GM23338 (cell line): ENCODE measurements around the gene PRPF38A. TPM values are rescaled to one million over a fixed set of nuclear protein-coding genes. Genes with fewer than 3 reads are reported as not detected.

Source experiments
- ATAC-seq: fragments of 200-7000 bp; cut with Tn5 transposase; 3 replicates; pipeline ENCODE4 v1.9.1; 2020
- DNase-seq: peaks from one replicate; pipeline ENCODE4 v3.0.0-alpha.2; 2015; ENCODE audit warnings: low spot score
- H2AFZ ChIP-seq: fragments of 200-600 bp; sonication (generic); 2 replicates; pipeline ENCODE4 v1.8.0; 2016; ENCODE audit warnings: antibody characterized with exemption, mild to moderate bottlenecking, moderate library complexity
- H3F3A ChIP-seq: fragments of 200-600 bp; sonication (generic); replicated peaks from 2 replicates; pipeline ENCODE4 v1.8.0; 2017; ENCODE audit warnings: antibody characterized with exemption, mixed run types, low read depth
- H3K27ac ChIP-seq: fragments of 200-600 bp; sonication (generic); 2 replicates; pipeline ENCODE4 v1.6.1; 2016; ENCODE audit warnings: low read depth
- H3K27me3 ChIP-seq: fragments of 200-600 bp; sonication (generic); 2 replicates; pipeline ENCODE4 v1.8.0; 2016; ENCODE audit warnings: mild to moderate bottlenecking, mixed run types, moderate library complexity; ENCODE audit not compliant: insufficient read depth
- H3K36me3 ChIP-seq: fragments of 200-600 bp; sonication (generic); 2 replicates; pipeline ENCODE4 v1.8.0; 2016; ENCODE audit warnings: mild to moderate bottlenecking; ENCODE audit not compliant: insufficient read depth
- H3K4me1 ChIP-seq: fragments of 200-600 bp; sonication (generic); 2 replicates; pipeline ENCODE4 v1.8.0; 2016; ENCODE audit warnings: mild to moderate bottlenecking, moderate library complexity; ENCODE audit not compliant: insufficient read depth
- H3K4me2 ChIP-seq: fragments of 200-600 bp; sonication (generic); 2 replicates; pipeline ENCODE4 v1.7.1; 2017; ENCODE audit warnings: mixed run types
- H3K4me3 ChIP-seq: fragments of 200-600 bp; sonication (generic); 2 replicates; pipeline ENCODE4 v1.6.1; 2016; ENCODE audit warnings: mixed run types
- H3K79me2 ChIP-seq: fragments of 200-600 bp; sonication (generic); replicated peaks from 2 replicates; pipeline ENCODE4 v1.8.0; 2017; ENCODE audit warnings: mild to moderate bottlenecking; ENCODE audit not compliant: insufficient read depth
- H3K9me2 ChIP-seq: fragments of 200-600 bp; sonication (generic); 2 replicates; pipeline ENCODE4 v1.8.0; 2017; ENCODE audit not compliant: insufficient read depth
- H4K20me1 ChIP-seq: fragments of 200-600 bp; sonication (generic); replicated peaks from 2 replicates; pipeline ENCODE4 v1.8.0; 2017; ENCODE audit warnings: mild to moderate bottlenecking; ENCODE audit not compliant: insufficient read depth
- H3K27ac Mint-ChIP-seq: 2 replicates; pipeline ENCODE4 v1.8.0; 2020; ENCODE audit warnings: inconsistent platforms, mild to moderate bottlenecking, moderate library complexity, mixed read lengths
- H3K27me3 Mint-ChIP-seq: 3 replicates; pipeline ENCODE4 v1.8.0; 2022; ENCODE audit warnings: low read depth, mild to moderate bottlenecking, moderate library complexity, mixed read lengths, inconsistent platforms; ENCODE audit not compliant: insufficient read depth, poor library complexity
- H3K36me3 Mint-ChIP-seq: 3 replicates; pipeline ENCODE4 v1.8.0; 2021; ENCODE audit warnings: low read depth, mild to moderate bottlenecking, inconsistent platforms, moderate library complexity, mixed read lengths
- H3K4me1 Mint-ChIP-seq: 3 replicates; pipeline ENCODE4 v1.8.0; 2020; ENCODE audit warnings: mild to moderate bottlenecking, inconsistent platforms, mixed read lengths
- H3K4me3 Mint-ChIP-seq: 3 replicates; pipeline ENCODE4 v1.8.0; 2021; ENCODE audit warnings: moderate library complexity, mild to moderate bottlenecking, inconsistent platforms, mixed read lengths
- H3K9me3 Mint-ChIP-seq: 3 replicates; pipeline ENCODE4 v1.8.0; 2020; ENCODE audit warnings: moderate library complexity, mild to moderate bottlenecking, inconsistent platforms, mixed read lengths
- CREB1 ChIP-seq: fragments of 250-450 bp; sonication (Bioruptor Pico); IDR thresholded peaks from 2 replicates; pipeline ENCODE4 v1.5.0; 2020; ENCODE audit warnings: low read depth, mild to moderate bottlenecking, moderate library complexity
- CTCF ChIP-seq, 2 experiments: fragments of 200-600 bp in 1 of 2; sonication (generic) in 1 of 2; conservative IDR thresholded peaks; 2 replicates each; pipeline versions ENCODE4 v1.5.1 to v1.6.1; 2016 to 2017; ENCODE audit warnings: antibody characterized with exemption in 2 of 2, low read depth in 2 of 2, mild to moderate bottlenecking in 2 of 2, moderate library complexity in 1 of 2
- ETS1 ChIP-seq: IDR thresholded peaks from 2 replicates; pipeline ENCODE4 v1.6.1; 2016; ENCODE audit warnings: antibody characterized with exemption
- NANOG ChIP-seq: IDR thresholded peaks from 2 replicates; pipeline ENCODE4 v1.6.1; 2016; ENCODE audit warnings: antibody characterized with exemption, borderline replicate concordance
- ZNF331 ChIP-seq: fragments of 250-450 bp; sonication (Bioruptor Pico); IDR thresholded peaks from 2 replicates; pipeline ENCODE4 v1.5.0; 2020; ENCODE audit warnings: low read depth, mild to moderate bottlenecking, moderate library complexity
- ZNF462 ChIP-seq: fragments of 250-450 bp; sonication (Bioruptor Pico); IDR thresholded peaks from 2 replicates; pipeline ENCODE4 v1.5.0; 2020; ENCODE audit warnings: mild to moderate bottlenecking, moderate library complexity
- polyA plus RNA-seq: library from polyadenylated mRNA; unstranded; fragments of >200 nt; fragmentation: Nextera tagmentation; extraction: Ambion mirVana; gene quantifications from 2 replicates; pipeline ENCODE4 v1.2.1, GENCODE V29; 2016
- total RNA-seq: library from RNA; depleted of rRNA; stranded (reverse); fragments of >200 nt; shearing (Covaris generic); gene quantifications from 2 replicates; pipeline ENCODE4 v1.2.3, GENCODE V29; 2014

Gene PRPF38A
- total and polyA plus RNA-seq, 2 experiments from 2014 or later = 24.8 to 40.3 TPM

- Mint-ChIP-seq H3K4me3 (no peak overlapping the region), H3K9me3 (no peaks in the 10 kb centered on the region), H3K27ac (no peak overlapping the region), H3K4me1 (peaks cover 5% of the 10 kb centered on the region; the same call in 2 of the 3 replicates), H3K36me3 (peaks cover 71% of the 10 kb centered on the region), H3K27me3 (peaks cover 13% of the 10 kb centered on the region)
- Histone ChIP-seq H4K20me1 (no peaks in the 10 kb centered on the region), H3K4me1 (peaks cover 7% of the 10 kb centered on the region), H3K79me2 (peaks cover 9% of the 10 kb centered on the region; the same call in 1 of the 2 replicates), H3K27me3 (no peaks in the 10 kb centered on the region), H3K27ac (no peak overlapping the region), H3K4me3 (no peak overlapping the region), H2AFZ (no peak overlapping the region), H3F3A (no peaks in the 10 kb centered on the region), H3K36me3 (peaks cover 15% of the 10 kb centered on the region), H3K4me2 (no peak overlapping the region), H3K9me2 (no peaks in the 10 kb centered on the region)
- TF ChIP-seq ZNF331 (CRISPR knock-in tag) (no peak), ZNF462 (CRISPR knock-in tag) (no peak), CREB1 (CRISPR knock-in tag) (no peak), NANOG (no peak), ETS1 (no peak), CTCF (conservative IDR thresholded peaks at IDR 0.05; ENCODE audit: low read depth in 2 of 2) (peak; percentile 21 to 23; a peak in 3 of 4 replicates)
- peak; percentile 19 for DNase-seq
- no peak; the same call in 2 of the 3 replicates for ATAC-seq
Measured at GRCh38 chr1:52359676-52360594, 44.5 kb upstream of the PRPF38A start.
